Activated CD4-positive, alpha-beta T cell treated with anti-CD3 and anti-CD28 coated beads for 48 hours (primary cell): ENCODE results near the gene NGDN.
"Not testable (repeated sequence)": the region's sequence is repeated elsewhere in the genome, so short reads cannot be mapped to it uniquely, and the experiment has no call there.

Experiments used
- DNase-seq: peaks from one replicate; pipeline ENCODE4 v3.0.0-alpha.2; 2020

Gene NGDN

GRCh38 chr14:23469127-23469905 is at the start of gene NGDN:
TSS of gene NGDN (plus strand) at chr14:23469703. CDS start at chr14:23469716, 13 bp downstream.
- peak; percentile 94 for DNase-seq

DNA sequence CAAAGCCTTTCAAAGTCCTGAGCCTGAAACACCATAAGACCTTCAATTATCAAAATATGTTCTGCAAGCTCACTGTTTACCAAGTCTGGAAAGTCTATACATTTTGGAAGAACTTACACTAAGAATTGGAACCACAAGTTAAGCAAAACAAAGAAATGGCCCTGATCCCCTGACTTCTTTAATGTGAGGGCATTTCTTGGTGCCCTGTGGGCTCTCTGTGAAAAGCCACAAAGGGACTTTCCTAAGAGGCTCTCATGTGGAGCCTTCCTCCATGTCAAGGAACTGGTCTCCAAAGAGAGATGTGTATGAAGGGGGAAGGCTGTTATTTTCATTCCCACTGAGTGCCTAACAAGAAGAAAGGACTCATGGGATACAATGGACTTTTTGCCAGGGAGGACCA is 47.9 kb upstream of the NGDN start:
- DNase-seq, result no peak

- DNase-seq, result no peak
Measured at GRCh38 chr14:23423657-23424056, 45.8 kb upstream of the NGDN start.

- DNase-seq, result no peak
Measured at GRCh38 chr14:23425169-23425568, 44.3 kb upstream of the NGDN start.

DNA sequence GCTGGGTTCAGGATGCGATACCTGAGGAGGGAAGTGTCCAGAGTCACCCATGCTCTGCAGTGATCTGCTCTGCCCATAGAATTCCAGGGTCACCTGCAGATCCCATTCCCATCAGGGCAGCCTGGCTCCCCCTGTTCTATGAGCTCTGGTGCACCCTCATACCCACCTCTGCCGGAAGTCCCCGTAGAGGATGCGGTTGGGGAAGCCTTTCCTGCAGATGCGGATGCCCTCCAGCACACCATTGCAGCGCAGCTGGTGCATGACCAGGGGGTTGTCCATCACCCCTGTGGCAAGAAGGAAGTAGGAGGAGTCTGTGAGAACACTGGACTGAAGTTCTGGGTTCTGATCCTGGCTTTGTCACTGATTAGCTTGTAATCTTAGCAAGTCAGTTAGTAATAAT is 43.7 kb upstream of the NGDN start:
- not testable (repeated sequence) for DNase-seq

DNA sequence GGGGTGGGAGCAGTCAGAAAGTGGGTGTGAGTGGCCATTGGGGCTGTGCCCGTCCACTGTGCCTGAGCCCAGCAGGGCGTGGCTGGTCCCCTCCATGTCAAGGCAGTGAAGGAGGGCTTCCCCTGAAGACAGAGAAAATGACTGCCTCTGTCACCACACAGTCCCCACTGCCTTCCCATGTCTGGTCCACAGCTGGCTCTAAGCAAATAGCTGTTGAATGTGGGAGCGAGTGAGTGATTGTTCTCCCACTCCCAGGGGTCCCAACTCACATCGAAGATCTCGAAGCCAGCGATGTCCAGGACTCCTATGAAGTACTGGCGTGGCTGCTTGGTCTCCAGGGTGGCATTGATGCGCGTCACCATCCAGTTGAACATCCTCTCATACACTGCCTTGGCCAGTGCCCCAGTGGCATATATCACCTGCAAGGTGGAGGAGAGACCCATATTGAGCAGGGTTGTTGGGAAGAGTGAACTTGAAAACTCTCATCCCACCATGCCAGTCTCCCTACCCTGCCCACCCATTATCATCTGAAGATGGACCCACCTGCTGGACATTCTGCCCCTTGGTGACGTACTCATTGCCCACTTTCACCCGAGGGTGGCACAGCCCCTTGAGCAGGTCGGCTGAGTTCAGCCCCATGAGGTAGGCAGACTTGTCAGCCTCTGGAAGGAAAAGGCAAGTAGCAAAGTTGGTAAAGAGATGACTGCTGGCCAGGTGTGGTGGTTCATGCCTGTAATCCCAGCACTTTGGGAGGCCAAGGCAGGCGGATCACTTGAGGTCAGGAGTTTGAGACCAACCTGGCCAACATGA is 40.6 kb upstream of the NGDN start:
- DNase-seq, result no peak

- no peak for DNase-seq
Measured at GRCh38 chr14:23430016-23430722, 39.3 kb upstream of the NGDN start.

DNA sequence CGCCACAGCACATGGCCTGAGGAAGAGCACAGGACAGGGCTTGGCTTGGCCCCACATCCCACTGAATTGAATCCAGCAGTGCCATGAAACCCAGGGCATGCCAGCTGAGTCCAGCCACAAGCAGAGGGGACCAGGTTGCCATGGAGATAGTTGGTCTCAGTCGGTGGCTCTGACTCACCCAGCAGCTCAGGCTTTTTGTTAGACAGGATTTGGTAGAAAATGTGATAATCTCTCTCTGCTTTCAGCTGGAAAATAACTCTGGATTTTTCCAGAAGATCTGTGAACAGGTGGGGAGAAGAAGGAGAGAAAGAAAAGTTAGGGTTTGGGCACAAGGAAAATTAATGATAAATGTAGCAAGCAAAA is 38.8 kb upstream of the NGDN start:
- no peak for DNase-seq

DNA sequence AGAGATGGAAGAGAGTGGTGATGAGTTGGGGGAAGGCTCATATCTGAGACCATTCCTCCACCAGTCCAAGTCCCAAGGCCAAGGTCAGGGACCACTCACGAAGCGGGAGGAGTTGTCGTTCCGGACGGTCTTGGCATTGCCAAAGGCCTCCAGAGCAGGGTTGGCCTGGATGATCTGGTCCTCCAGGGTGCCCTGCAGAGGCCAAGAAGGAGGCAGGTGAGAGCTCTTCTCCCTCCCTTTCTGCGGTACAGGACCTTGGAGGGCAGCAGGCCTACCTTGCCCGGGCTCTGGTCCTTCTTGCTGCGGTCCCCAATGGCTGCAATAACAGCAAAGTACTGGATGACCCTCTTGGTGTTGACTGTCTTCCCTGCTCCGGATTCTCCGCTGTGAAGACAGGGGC is 38.0 kb upstream of the NGDN start:
- no peak for DNase-seq

GRCh38 chr14:23432102-23432925 is 37.2 kb upstream of the NGDN start:
- no peak for DNase-seq

GRCh38 chr14:23432946-23433345 is 36.6 kb upstream of the NGDN start:
- no peak for DNase-seq

- DNase-seq, result no peak
Measured at GRCh38 chr14:23433457-23433856, 36.0 kb upstream of the NGDN start.

DNA sequence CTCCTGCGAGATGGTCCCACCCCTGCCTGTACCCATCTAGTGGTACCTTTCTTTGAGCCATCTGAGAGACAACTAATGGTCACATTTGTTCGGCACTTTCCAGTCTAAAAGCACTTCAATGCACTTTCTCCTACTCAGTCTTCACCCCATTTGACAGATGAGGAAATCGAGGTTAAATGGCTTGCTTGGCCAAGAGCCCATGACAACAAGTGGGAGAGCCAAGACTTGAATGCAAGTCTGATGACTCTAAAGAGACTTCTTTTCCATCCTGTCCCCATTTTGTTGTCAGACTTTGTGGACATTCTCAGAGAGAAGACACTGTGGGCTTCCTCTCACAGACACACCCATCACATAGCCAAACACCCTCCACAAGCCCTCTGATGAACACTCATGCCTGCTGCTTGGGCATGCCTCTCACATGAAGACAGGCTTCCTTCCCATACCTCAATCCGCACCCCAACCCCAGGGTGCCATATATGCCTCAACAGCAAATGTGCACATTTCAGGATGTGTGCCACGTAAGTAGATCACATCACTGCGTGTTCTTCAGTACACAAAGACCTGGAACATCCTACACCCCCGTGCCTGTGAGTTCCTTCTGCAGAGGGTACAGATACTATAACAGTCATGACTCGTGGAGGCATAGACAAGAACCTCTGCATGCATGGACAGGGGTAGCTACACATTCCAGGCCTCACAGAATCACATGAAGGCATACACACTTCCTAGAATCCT is 34.8 kb upstream of the NGDN start:
- DNase-seq, result no peak

- no peak for DNase-seq
Measured at GRCh38 chr14:23435543-23436326, 33.8 kb upstream of the NGDN start, which contains the start of gene MYH7. TSS of gene MYH7 (minus strand) at chr14:23435660. CDS start at chr14:23433732, 1,928 bp downstream.

DNA sequence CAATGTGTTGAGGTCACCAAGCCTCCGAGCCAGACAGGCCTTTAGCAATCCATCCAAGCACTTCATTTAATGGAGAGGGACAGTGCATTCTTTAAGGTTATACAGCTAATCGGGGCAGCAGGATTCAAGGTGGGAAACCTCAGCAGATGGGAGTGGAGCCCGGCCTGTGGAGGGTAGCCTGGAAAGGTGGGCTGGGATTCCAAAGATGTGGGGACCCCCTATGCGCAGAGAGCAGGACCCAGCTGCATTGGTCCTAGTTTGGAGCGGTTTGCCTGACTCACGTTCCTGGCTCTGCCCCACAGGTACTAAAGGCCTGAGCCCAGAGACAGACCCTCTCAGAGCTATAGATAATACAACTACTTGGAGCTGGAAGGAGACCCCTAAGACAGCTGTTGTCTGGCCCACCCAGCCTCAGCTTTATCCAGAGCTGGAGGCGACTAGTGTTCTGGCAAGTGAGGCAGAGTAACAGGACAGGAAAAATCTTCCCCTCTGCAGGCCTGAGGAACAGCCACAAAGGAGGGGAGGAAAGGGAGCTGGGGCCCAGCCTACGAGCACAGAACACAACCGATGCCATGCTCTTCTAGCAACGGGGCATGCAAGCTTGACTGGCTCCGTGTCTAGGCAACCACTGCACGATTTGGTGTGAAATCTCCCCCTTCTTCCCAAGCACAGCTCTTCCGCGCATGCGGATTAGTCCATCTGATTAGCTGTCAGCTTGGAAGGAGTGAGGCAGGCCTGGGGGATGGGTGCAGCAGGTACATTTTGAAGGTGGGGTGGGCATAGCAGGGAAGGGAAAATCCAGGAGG is 33.0 kb upstream of the NGDN start:
- DNase-seq, result no peak

- DNase-seq, result no peak
Measured at GRCh38 chr14:23437133-23438100, 32.1 kb upstream of the NGDN start.

- no peak for DNase-seq
Measured at GRCh38 chr14:23438101-23438971, 31.2 kb upstream of the NGDN start.
